G401.6 (cell line): ENCODE measurements around the gene ALDH8A1.

ENCODE experiments used
- FAIRE-seq: peaks from 2 replicates; lab custom pipeline; 2012; peaks lifted over from hg19 to GRCh38; lab: Jason Lieb, UNC

The ALDH8A1 gene

GRCh38 chr6:134949927-134950326 is at the start of gene ALDH8A1:
TSS of gene ALDH8A1 (minus strand) at chr6:134950101. CDS start at chr6:134950053, 48 bp downstream.
- FAIRE-seq = no peak

- no peak for FAIRE-seq
Observed at GRCh38 chr6:134999107-134999506, 49.2 kb upstream of the ALDH8A1 start.

DNA sequence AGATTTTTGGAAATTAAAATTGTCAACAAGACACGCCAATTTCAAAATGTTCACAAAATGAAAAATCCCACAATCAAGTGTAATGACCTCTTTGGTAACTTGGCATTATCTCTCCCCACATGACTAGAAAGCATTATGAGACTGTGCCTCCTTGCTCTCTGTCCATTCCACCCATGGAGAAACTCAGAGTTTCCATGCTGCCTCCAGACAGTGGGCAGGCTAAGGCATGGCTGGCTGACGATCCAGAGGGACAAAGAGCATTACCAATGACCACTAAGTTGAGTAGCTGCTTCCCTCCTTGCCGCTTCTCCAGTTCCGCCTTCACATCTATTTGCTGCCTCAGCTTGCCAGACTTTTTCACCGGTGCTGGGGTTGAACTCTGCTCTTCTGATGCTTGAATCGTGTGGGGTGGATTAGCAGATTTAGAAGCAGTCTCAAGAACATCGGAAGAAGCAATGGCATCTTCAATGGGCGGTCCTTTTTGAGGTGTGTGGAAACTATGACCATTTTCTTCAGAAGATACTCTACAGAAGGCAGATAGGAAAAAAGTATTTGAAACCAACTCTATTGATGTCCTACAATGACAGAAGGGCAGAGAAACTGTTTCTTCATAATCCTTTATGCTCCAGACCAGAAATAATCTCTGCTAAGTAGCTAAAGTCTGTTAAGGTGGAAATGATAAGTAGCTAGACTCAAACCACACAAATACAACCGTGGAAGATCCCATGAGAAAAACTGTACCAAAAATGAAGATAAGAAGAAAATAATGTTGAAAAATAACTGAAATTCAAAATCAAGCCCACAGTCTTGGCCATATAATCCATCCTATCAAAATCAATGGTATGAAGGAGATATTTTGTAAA is 47.5 kb upstream of the ALDH8A1 start:
- FAIRE-seq = no peak

- FAIRE-seq = no peak
Observed at GRCh38 chr6:134995536-134995935, 45.6 kb upstream of the ALDH8A1 start.

DNA sequence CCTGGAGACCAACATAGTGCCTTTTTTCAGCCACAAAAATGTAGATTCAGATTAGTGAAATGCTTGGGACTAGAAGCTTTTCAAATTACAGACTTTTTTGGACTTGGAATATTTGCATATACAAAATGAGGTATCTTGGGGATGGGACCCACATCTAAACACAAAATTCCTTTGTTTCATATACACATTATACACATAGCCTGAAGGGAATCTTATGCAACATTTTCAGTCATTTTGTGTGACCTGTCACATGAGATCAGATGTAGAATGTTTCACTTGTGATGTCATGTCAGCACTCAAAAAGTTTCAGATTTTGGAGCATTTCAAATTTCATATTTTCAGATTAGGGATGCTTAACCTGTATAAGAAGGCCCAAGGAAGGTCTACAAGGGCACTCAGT is 44.5 kb upstream of the ALDH8A1 start:
- FAIRE-seq = no peak

DNA sequence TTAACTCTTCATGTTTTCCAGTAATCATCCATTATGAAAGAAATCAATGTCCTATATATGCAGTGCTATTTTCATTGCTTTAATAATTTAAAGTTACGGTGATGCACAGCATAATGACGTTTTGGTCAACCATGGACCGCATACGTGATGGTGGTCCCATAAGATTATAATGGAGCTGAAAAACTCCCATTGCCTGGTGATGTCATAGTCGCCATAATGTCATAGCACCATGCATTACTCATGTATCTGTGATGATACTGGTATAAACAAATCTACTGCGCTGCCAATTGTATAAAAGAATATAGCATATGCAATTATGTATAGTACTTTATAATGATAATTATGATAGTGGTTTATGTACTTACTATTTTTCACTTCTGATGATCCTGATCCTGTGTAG is 42.3 kb upstream of the ALDH8A1 start:
- no peak for FAIRE-seq

- no peak for FAIRE-seq
Observed at GRCh38 chr6:134990262-134990661, 40.4 kb upstream of the ALDH8A1 start.

GRCh38 chr6:134984821-134985220 is 34.9 kb upstream of the ALDH8A1 start:
- FAIRE-seq = no peak

DNA sequence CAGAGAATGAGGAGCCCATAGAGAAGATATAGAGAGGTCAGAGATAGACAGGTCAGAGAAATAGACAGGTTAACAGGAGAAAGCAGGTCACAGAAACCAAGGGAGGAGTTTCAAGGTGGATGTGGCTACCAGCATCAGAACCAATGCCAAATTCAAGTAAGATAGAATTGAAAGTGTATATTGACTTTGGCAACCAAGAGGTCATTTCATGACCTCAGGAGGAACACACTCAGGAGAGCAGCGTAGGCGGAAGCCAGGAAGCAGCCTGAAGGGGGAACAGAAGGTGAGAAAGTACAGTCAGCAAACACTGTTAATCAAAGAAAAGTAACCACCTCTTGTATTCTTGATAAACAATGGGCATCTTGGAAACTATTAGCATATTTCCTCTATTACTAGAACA is 33.9 kb upstream of the ALDH8A1 start:
- no peak for FAIRE-seq

- FAIRE-seq = peak; percentile 11
Observed at GRCh38 chr6:134982161-134982560, 32.3 kb upstream of the ALDH8A1 start.

- FAIRE-seq = no peak
Observed at GRCh38 chr6:134980846-134981245, 30.9 kb upstream of the ALDH8A1 start.

GRCh38 chr6:134979142-134979541 is 29.2 kb upstream of the ALDH8A1 start:
- FAIRE-seq = no peak

GRCh38 chr6:134974370-134974769 is 24.5 kb upstream of the ALDH8A1 start:
- no peak for FAIRE-seq

DNA sequence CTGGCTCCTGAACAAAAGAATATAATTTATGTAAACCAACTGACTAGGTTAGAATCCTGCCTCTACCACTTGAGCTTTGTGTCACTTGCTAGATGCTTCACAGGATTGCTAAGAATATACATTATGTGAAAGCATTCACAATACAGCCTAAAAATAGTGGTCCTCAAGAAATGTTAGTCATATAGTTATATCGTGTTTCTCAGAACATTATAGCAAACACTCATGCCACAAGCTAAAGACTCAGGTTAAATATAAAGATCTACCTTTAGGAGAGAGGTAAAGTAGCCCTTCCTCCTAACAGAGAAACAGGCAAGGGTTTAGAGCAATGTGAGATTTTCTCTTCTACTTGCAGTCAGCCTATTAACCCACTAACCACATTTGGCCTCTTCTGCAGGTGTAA is 17.8 kb upstream of the ALDH8A1 start:
- no peak for FAIRE-seq

- no peak for FAIRE-seq
Observed at GRCh38 chr6:134964451-134965203, 14.7 kb upstream of the ALDH8A1 start.

GRCh38 chr6:134962421-134962820 is 12.5 kb upstream of the ALDH8A1 start:
- no peak for FAIRE-seq

DNA sequence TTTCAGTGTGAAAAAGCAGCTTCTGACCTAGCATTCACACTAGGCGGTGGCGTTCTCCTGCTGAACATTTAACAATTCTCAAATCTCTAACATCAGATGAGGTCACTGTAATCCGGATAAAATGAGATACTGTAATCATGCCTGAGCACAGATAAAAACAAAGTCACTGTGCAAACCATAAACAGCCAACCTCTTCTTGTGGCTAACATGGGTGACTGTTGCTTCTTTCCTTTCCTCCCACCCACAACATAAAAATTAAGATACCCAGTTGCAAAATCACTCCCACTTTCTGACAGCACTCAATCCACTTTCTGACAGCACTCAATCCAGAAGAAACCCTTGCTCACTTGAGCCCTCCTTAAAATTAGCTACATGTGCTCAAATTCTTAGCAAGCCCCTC is 11.5 kb upstream of the ALDH8A1 start:
- FAIRE-seq = no peak

- FAIRE-seq = no peak
Observed at GRCh38 chr6:134959603-134960002, 9.7 kb upstream of the ALDH8A1 start.

DNA sequence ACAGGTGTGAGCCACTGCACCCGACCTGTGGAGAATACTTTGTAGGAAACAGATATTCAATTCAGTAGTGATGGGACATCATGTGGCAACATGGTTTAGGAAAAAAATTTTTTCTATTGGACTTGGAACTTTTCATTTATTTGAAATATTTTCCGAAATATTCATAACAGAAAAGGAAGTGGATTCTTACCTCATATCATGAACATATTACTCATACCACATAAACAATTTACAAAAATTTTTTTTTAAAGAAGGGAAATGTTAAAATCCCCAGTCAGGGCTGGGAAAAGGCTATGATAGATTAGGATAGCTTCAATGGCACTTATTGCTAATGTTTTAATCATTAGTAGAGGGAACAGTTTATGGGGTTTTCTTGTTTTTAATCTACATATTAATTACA is 6.8 kb upstream of the ALDH8A1 start:
- FAIRE-seq = no peak

DNA sequence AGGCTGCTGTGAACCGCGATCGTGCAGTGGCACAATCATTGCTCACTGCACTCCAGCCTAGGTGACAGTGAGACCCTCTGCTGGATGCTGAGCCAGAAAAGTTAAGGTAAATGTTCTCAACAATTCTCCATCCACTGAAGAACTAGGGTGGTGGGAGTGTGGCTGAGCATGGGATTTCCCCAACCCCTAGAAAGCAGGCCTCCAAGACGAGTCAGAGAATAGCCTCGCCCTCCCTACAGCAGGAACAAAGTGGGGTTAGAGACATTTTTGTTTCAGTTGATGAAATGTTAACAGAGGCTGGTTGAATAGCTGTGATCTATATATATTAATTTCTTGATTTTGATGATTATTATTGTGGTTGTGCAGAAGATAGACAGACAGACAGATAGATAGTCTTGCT is 6.1 kb upstream of the ALDH8A1 start:
- FAIRE-seq = no peak

DNA sequence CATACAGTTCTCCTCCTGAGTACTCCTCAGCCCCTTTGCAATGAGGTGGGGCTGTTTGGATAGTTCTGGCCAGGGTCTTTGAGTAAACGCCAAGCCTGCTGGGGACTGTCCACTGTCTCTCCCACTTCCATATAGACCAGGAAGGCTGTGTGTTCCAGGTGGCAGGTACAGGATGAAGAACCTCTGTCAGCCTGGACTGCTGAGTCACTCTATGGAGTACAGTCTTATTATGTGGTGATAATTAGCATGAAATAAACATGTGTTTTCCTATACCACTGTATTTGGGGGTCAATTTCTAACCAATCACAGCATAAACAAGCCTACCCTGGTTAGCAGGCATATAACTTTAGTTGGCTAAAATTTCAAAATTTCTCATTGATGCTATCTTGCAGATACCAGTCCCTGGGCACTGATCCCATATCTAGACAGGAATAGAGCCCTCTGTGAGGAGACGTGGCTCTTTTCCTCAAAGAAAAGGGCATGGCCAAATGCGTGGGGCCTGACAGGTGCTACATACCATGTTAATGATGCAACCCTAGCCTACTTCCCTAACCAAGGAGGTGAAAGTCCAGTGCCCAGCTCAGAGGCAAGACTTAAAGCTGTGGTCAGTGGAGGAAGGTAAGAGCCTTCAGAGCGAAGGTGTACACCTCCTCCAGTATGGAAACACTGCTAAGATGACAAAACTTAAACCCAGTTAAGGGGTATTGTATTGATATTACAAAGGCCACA is 4.5 kb upstream of the ALDH8A1 start:
- FAIRE-seq = no peak

DNA sequence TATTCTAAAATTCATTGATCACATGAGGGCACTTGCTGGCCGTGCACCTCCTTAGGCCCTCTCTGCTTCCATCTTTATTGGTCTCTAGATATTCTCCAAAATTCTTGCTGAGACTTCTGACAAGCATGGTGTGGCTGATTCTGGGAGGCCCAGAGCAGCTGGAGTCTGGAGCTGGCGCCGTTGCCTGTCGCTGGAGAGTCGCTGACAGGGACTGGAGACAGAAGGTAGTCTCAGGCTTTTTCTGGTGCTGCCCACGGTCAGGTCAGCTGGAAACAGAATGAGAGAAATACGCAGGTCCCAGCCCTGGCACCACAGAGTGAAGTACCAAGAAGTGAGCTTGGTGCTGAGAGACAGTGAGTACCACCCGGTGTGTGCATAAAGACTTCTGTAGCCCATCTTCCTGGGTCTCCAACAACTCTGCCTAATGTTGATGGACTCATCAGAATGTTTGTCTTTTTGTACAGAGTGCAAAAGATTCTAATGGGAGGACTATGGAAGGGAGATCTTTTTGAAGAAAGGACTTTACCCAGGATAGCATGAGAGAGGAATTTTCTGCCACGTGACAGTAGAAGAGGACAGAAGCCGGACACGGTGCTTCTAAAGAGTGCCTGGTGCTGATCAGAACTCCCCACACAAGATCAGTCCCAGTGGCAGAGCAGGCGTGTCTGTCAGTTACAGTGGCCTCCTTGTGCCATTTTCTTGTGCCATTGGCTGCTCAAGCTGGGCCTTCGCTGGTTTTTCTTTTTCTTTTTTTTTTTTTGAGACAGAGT is 1.8 kb upstream of the ALDH8A1 start:
- FAIRE-seq = no peak
